ENCODE results near the gene PGM5.
"Not testable (repeated sequence)": the region's sequence is repeated elsewhere in the genome, so short reads cannot be mapped to it uniquely, and the experiment has no call there.

PGM5 gene

GRCh38 chr9:68377723-68378122, 21.3 kb downstream of the PGM5 start:
- not testable (repeated sequence) for DNase-seq (ENCODE audit: low read depth in 2 of 2)

- not testable (repeated sequence) for DNase-seq (ENCODE audit: low read depth in 2 of 2)
Measured at GRCh38 chr9:68383894-68384293, 27.5 kb downstream of the PGM5 start.

GRCh38 chr9:68389558-68389957, 33.1 kb downstream of the PGM5 start:
- DNase-seq (ENCODE audit: low read depth in 2 of 2) = not testable (repeated sequence)

GRCh38 chr9:68390737-68391136, 34.3 kb downstream of the PGM5 start:
- not testable (repeated sequence) for DNase-seq (ENCODE audit: low read depth in 2 of 2)

GRCh38 chr9:68396411-68397094, 40.1 kb downstream of the PGM5 start:
- not testable (repeated sequence) for DNase-seq (ENCODE audit: low read depth in 2 of 2)

DNA sequence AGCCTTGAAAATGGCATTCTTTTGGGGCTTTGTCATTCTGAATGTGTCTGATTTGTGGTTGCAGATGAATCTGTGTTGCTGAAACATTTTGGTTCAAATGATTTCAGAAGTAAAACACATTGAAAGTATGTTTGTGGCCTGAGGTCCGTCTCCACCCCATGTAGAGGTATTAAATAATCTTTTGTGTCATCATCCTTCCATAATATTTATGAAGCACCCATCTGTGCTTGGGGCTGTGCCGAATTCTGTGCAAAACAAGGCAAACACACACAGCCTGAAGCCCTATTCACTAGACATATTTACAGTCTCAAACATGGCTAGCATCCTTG, 40.6 kb downstream of the PGM5 start:
- not testable (repeated sequence) for DNase-seq (ENCODE audit: low read depth in 2 of 2)

DNA sequence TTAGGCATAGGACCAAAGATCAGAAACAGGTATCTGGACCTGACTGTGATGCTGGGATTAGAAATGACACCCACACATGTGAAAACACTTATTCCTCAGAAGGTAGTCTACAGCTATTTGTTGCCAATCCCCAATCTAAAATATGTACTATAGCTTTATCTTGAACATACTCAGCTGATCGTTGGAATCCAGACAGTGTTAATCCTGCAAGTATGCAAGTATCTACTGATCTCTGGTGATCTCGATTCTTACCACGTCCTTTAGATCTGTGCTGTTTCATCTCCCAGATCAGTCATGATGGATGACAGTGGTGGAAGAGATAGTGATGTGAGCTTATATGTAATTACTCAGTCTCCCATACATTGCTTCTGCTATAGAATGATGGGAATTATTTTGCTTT, 41.4 kb downstream of the PGM5 start:
- DNase-seq (ENCODE audit: low read depth in 2 of 2) = not testable (repeated sequence)

- DNase-seq (ENCODE audit: low read depth in 2 of 2) = not testable (repeated sequence)
Measured at GRCh38 chr9:68398324-68398723, 41.9 kb downstream of the PGM5 start.

DNA sequence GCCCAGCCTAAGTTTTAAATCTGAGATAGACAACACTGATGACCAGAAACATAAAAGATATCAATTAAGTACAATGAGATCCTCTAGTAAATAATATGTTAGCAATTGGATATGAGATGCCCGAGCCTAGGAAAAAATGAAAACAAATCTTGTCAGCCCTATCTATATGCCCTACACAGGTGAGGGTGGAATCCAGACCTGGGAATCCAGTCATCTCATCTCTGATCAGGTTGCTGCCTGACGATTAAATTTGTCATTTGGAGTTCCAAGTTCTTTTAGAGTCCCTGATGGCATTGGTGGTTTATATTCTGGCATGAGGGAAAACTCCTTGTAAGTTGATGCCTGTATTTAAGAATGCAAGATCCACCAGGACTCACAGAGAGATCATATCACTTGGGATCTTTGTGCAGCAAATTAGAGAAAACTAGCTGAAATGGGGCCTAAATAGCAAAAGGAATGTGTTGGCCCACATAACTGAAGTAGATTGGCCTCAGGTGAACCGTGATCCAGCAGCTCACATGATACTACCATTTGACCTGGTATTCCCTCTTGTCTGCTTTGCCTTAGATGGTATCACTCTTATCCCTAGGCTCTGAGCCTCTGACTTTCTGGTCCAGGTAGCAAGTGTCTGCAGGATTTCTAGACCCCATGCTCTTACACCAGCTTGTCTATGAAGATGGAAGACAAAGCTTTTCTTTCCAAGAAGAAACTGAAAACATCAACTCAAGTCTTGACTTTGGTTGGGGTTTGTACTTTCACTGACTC, 48.2 kb downstream of the PGM5 start:
- not testable (repeated sequence) for DNase-seq (ENCODE audit: low read depth in 2 of 2)

- not testable (repeated sequence) for DNase-seq (ENCODE audit: low read depth in 2 of 2)
Measured at GRCh38 chr9:68411865-68412264, 55.5 kb downstream of the PGM5 start.

DNA sequence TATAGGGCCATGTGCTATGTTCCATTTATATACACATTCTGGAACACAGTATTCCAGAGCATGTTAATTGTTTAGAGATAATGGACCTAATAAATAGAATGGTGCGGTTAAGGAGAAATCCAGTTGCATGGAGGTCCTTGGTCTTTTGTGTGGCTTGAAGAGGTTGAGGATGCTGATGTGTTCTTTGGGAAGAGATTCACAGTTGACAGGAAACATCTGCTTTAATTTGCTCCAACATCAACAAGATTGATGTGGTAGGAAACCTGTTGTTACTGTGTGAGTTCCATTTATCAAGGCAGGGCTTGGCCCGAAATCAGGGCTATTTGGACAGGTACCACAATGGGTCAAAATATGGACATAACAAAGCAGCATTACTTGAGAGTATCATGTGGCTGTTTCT, 56.3 kb downstream of the PGM5 start:
- not testable (repeated sequence) for DNase-seq (ENCODE audit: low read depth in 2 of 2)

GRCh38 chr9:68415065-68415464, 58.7 kb downstream of the PGM5 start:
- DNase-seq (ENCODE audit: low read depth in 2 of 2) = not testable (repeated sequence)

DNA sequence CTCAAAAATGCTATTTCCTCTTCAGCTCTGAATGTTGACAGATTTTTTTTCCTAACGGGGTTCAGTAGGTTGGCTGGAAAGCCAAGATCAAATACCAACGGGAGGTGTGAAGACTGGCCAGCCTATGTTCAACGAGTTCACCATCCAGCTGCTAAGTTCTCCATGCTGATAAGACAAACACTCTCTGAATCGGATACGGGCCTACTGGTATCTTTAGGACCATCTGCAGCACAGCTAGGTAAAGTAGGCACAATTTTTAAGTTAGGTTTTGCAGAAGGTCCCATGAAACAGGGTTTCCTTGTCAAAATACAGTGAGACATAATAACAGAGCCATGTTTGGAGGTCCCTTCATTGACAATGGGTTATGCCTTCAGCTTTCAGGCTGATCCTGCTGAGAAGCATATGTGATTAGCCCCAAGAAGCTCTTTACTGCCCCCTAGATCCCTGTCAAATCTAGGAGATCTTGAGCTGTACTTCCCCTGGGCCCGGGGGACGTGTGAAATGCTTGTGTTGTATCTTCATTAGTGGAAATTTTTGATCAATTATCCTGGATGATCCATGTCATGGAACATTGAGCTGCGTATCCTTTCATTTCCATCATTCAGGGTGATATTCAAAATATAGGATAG, 60.6 kb downstream of the PGM5 start:
- DNase-seq (ENCODE audit: low read depth in 2 of 2) = no peak

GRCh38 chr9:68417762-68418161, 61.4 kb downstream of the PGM5 start:
- DNase-seq (ENCODE audit: low read depth in 2 of 2) = no peak

GRCh38 chr9:68418259-68418845, 61.9 kb downstream of the PGM5 start:
- DNase-seq (ENCODE audit: low read depth in 2 of 2) = no peak

DNA sequence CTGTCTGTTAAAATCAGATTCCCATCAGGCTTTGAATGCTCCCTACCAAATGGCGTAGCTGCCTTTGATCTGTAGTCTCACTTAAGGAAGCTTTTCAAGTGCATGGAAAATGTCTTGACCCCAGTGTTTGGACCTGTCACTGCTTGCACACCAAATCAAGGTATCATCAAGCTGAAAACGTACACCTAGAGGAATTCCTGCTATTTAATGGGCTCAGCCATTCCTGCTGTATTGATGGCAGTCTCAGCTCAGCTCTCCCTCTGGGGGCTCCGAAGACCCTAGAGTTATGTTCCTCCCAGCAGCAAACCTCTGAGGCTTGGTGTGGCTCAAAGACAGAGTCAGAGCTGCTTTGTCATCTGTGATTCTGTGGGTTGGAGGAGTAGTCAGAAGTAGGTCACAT, 63.5 kb downstream of the PGM5 start:
- DNase-seq (ENCODE audit: low read depth in 2 of 2) = no peak

- no peak for DNase-seq (ENCODE audit: low read depth in 2 of 2)
Measured at GRCh38 chr9:68426755-68427154, 70.3 kb downstream of the PGM5 start.

GRCh38 chr9:68427216-68427977, 71.0 kb downstream of the PGM5 start:
- DNase-seq (ENCODE audit: low read depth in 2 of 2) = no peak

DNA sequence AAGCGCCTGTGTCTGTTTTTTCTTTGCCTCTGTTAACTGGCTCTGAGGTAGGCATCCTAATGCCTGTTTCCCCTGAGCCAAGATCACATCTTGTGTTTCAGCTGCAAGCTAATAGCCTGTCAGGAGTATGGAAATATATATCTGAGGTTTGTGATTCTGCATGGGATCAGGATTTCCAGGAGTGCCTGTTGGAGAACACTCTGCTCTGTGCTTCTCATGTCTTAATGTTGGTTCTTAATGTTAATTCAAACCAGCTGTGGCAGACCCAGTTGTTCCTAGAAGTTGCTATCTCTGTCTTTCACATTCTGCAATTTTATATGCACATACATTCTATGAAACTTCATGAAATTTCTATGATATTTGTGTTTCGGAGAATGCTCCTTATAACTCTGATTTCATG, 72.1 kb downstream of the PGM5 start:
- no peak for DNase-seq (ENCODE audit: low read depth in 2 of 2)

- no peak for DNase-seq (ENCODE audit: low read depth in 2 of 2)
Measured at GRCh38 chr9:68429631-68430030, 73.2 kb downstream of the PGM5 start.

DNA sequence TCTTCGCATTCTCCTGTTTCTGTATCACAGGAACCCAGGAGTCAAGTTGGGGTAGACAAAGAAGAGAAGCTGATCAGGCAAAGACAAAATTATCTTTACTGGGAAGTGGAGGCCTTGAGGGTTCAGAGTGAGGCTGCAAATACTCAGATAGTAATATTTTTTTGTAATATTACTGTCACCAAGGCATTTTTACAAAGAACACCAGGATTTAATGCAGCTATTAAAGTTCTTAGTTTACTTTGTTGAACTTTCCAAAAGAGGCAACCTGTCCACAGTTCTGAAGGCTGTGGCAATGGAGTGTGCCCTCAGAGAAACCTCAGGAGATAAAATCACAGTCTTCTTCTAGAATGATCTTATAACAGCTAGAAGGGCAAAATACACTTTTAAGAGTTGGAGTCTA, 74.9 kb downstream of the PGM5 start:
- DNase-seq (ENCODE audit: low read depth in 2 of 2) = no peak

All from stimulated activated CD8-positive, alpha-beta memory T cell treated with anti-CD3 and anti-CD28 coated beads, Interleukin-7, amount 100 ng/mL, for 4 hours (primary cell).